ENCODE measurements around the gene NTMT2.

GRCh38 chr1:170097449-170097948 lies 48.3 kb upstream of the NTMT2 start:
- TF ChIP-seq CTCF (IDR thresholded peaks at IDR 0.05) (no peak), POLR2A (IDR thresholded peaks at IDR 0.05; ENCODE audit: low read depth) (no peak), POLR2AphosphoS5 (IDR thresholded peaks at IDR 0.05) (no peak), EP300 (IDR thresholded peaks at IDR 0.05) (no peak)
